Measurements from ENCODE around the gene RPTOR. TPM values are rescaled to one million over a fixed set of nuclear protein-coding genes. Genes with fewer than 3 reads are reported as not detected.

Gene RPTOR
- total RNA-seq, 1 donor from 2014 or later, result 32.3 TPM

- DNase-seq (ENCODE audit: low spot score), result no peak
- intact Hi-C loops (cut with DNase I), result loop anchor here (5.0 kb wide), 1 partner anchor 72 kb away; no protein-coding TSS in a partner anchor
Measured at GRCh38 chr17:80880648-80880985, 336.0 kb downstream of the RPTOR start.

- intact Hi-C loops (cut with DNase I), result loop anchor here (5.0 kb wide), 1 partner anchor 71 kb away; no protein-coding TSS in a partner anchor
- no peak for DNase-seq (ENCODE audit: low spot score)
Measured at GRCh38 chr17:80881306-80881705, 336.7 kb downstream of the RPTOR start.

- intact Hi-C loops (cut with DNase I), result loop anchor here (5.0 kb wide), 1 partner anchor 70 kb away; no protein-coding TSS in a partner anchor
- no peak for DNase-seq (ENCODE audit: low spot score)
Measured at GRCh38 chr17:80882323-80882722, 337.7 kb downstream of the RPTOR start.

- intact Hi-C loops (cut with DNase I), result loop anchor here (5.0 kb wide), 1 partner anchor 69 kb away; no protein-coding TSS in a partner anchor
Measured at GRCh38 chr17:80882926-80883685, 338.5 kb downstream of the RPTOR start.

GRCh38 chr17:80883831-80884735 is 339.4 kb downstream of the RPTOR start:
- DNase-seq (ENCODE audit: low spot score), result no peak
- intact Hi-C loops (cut with DNase I), result loop anchor here (5.0 kb wide), 1 partner anchor 68 kb away; no protein-coding TSS in a partner anchor

More at GRCh38 chr17:80882926-80883685, 338.5 kb downstream of the RPTOR start:
- no peak for DNase-seq (ENCODE audit: low spot score)

- no peak for DNase-seq (ENCODE audit: low spot score)
- intact Hi-C loops (cut with DNase I), result loop anchor here (5.0 kb wide), 1 partner anchor 67 kb away; no protein-coding TSS in a partner anchor
Measured at GRCh38 chr17:80884811-80885210, 340.2 kb downstream of the RPTOR start.

GRCh38 chr17:80885947-80886582 is 341.4 kb downstream of the RPTOR start:
- no peak for DNase-seq (ENCODE audit: low spot score)
- intact Hi-C loops (cut with DNase I), result no loop called here

GRCh38 chr17:80886641-80887573 is 342.3 kb downstream of the RPTOR start:
- no peak for DNase-seq (ENCODE audit: low spot score)
- intact Hi-C loops (cut with DNase I), result no loop called here

GRCh38 chr17:80887639-80888175 is 343.1 kb downstream of the RPTOR start:
- intact Hi-C loops (cut with DNase I), result no loop called here
- no peak for DNase-seq (ENCODE audit: low spot score)

- intact Hi-C loops (cut with DNase I), result no loop called here
Measured at GRCh38 chr17:80888276-80889160, 343.9 kb downstream of the RPTOR start.

GRCh38 chr17:80889231-80890195 is 344.9 kb downstream of the RPTOR start:
- no peak for DNase-seq (ENCODE audit: low spot score)
- intact Hi-C loops (cut with DNase I), result no loop called here

More at GRCh38 chr17:80888276-80889160, 343.9 kb downstream of the RPTOR start:
- no peak for DNase-seq (ENCODE audit: low spot score)

- intact Hi-C loops (cut with DNase I), result no loop called here
- DNase-seq (ENCODE audit: low spot score), result no peak
Measured at GRCh38 chr17:80890196-80890920, 345.7 kb downstream of the RPTOR start.

GRCh38 chr17:80890921-80891396 is 346.3 kb downstream of the RPTOR start:
- intact Hi-C loops (cut with DNase I), result no loop called here
- DNase-seq (ENCODE audit: low spot score), result no peak

GRCh38 chr17:80891397-80892018 is 346.9 kb downstream of the RPTOR start:
- intact Hi-C loops (cut with DNase I), result no loop called here
- no peak for DNase-seq (ENCODE audit: low spot score)

Measured in cardiac septum (tissue), 1 donor.